Measurements from ENCODE around the gene SIK3.
"Not testable (repeated sequence)": the region's sequence is repeated elsewhere in the genome, so short reads cannot be mapped to it uniquely, and the experiment has no call there.

Gene SIK3

GRCh38 chr11:116856423-116856822 is 241.8 kb downstream of the SIK3 start:
- DNase-seq, result no peak

GRCh38 chr11:116855413-116855812 is 242.8 kb downstream of the SIK3 start:
- DNase-seq, result no peak

GRCh38 chr11:116853461-116854073 is 244.7 kb downstream of the SIK3 start:
- DNase-seq, result peak; percentile 95

- peak; percentile 80 for DNase-seq
Observed at GRCh38 chr11:116852261-116853031, 245.8 kb downstream of the SIK3 start.

GRCh38 chr11:116851626-116852025 is 246.6 kb downstream of the SIK3 start:
- DNase-seq, result peak; percentile 28

- no peak for DNase-seq
Observed at GRCh38 chr11:116849486-116849885, 248.7 kb downstream of the SIK3 start.

- no peak for DNase-seq
Observed at GRCh38 chr11:116849060-116849459, 249.2 kb downstream of the SIK3 start.

GRCh38 chr11:116847612-116848011 is 250.6 kb downstream of the SIK3 start:
- DNase-seq, result no peak

GRCh38 chr11:116844722-116845121 is 253.5 kb downstream of the SIK3 start:
- no peak for DNase-seq

GRCh38 chr11:116843661-116844060 is 254.6 kb downstream of the SIK3 start:
- DNase-seq, result no peak

- peak; percentile 81 for DNase-seq
Observed at GRCh38 chr11:116842909-116843308, 255.3 kb downstream of the SIK3 start.

GRCh38 chr11:116842117-116842516 is 256.1 kb downstream of the SIK3 start:
- no peak for DNase-seq

GRCh38 chr11:116840746-116841296 is 257.4 kb downstream of the SIK3 start:
- DNase-seq, result no peak

GRCh38 chr11:116840224-116840745 is 257.9 kb downstream of the SIK3 start:
- DNase-seq, result no peak

GRCh38 chr11:116838321-116839084 is 259.7 kb downstream of the SIK3 start:
- no peak for DNase-seq

- DNase-seq, result no peak
Observed at GRCh38 chr11:116837231-116838091, 260.8 kb downstream of the SIK3 start, which contains the start of gene APOA1. Gene APOA1 (minus strand): TSS chr11:116837622. CDS start chr11:116837387, 235 bp downstream.

- DNase-seq, result no peak
Observed at GRCh38 chr11:116836632-116836991, 261.6 kb downstream of the SIK3 start.

- peak; percentile 93 for DNase-seq
Observed at GRCh38 chr11:116835791-116836631, 262.2 kb downstream of the SIK3 start.

- DNase-seq, result no peak
Observed at GRCh38 chr11:116835042-116835772, 263.0 kb downstream of the SIK3 start.

- DNase-seq, result not testable (repeated sequence)
Observed at GRCh38 chr11:116834535-116835041, 263.6 kb downstream of the SIK3 start.

Measured in NCI-H226 (cell line).